Astrocyte (in vitro differentiated cells and primary cell): ENCODE measurements around the gene PREX1. TPM values are rescaled to one million over a fixed set of nuclear protein-coding genes. Genes with fewer than 3 reads are reported as not detected.

Source experiments
- DNase-seq: peaks from one replicate; pipeline ENCODE4 v3.0.0-alpha.2; 2010; ENCODE audit warnings: low read depth
- FAIRE-seq: peaks from 2 replicates; lab custom pipeline; 2011; peaks lifted over from hg19 to GRCh38; lab: Jason Lieb, UNC
- H2AFZ ChIP-seq: 2 replicates; pipeline ENCODE4 v1.6.0; 2012; ENCODE audit warnings: low read depth, low read length, inconsistent platforms
- H3K27ac ChIP-seq: 2 replicates; pipeline ENCODE4 v1.5.1; 2011; ENCODE audit warnings: low read depth, low read length, inconsistent platforms
- H3K27me3 ChIP-seq: 2 replicates; pipeline ENCODE4 v1.6.0; 2011; ENCODE audit warnings: low read length, inconsistent platforms; ENCODE audit not compliant: insufficient read depth
- H3K36me3 ChIP-seq: 2 replicates; pipeline ENCODE4 v1.5.1; 2011; ENCODE audit warnings: low read length, inconsistent platforms; ENCODE audit not compliant: insufficient read depth
- H3K4me1 ChIP-seq: 2 replicates; pipeline ENCODE4 v1.5.1; 2011; ENCODE audit warnings: low read length, inconsistent platforms; ENCODE audit not compliant: insufficient read depth
- H3K4me2 ChIP-seq: 2 replicates; pipeline ENCODE4 v1.6.0; 2012; ENCODE audit warnings: low read length, inconsistent platforms
- H3K4me3 ChIP-seq: 2 replicates; pipeline ENCODE4 v1.5.1; 2011; ENCODE audit warnings: low read depth, mild to moderate bottlenecking, low read length, inconsistent platforms; ENCODE audit not compliant: insufficient read depth
- H3K79me2 ChIP-seq: 2 replicates; pipeline ENCODE4 v1.6.0; 2012; ENCODE audit warnings: mild to moderate bottlenecking, low read length, inconsistent platforms; ENCODE audit not compliant: insufficient read depth
- H3K9ac ChIP-seq: 2 replicates; pipeline ENCODE4 v1.6.0; 2012; ENCODE audit warnings: mild to moderate bottlenecking, low read length, inconsistent platforms
- H3K9me3 ChIP-seq: 2 replicates; pipeline ENCODE4 v1.5.1; 2012; ENCODE audit warnings: low read depth, mild to moderate bottlenecking, low read length, inconsistent platforms; ENCODE audit not compliant: insufficient read depth
- H4K20me1 ChIP-seq: 2 replicates; pipeline ENCODE4 v1.6.0; 2012; ENCODE audit warnings: low read length, inconsistent platforms; ENCODE audit not compliant: insufficient read depth
- H3K27ac Mint-ChIP-seq: one replicate; pipeline ENCODE4 v1.8.0; 2021; ENCODE audit warnings: mild to moderate bottlenecking, mixed read lengths; ENCODE audit not compliant: unreplicated experiment
- H3K27me3 Mint-ChIP-seq: one replicate; pipeline ENCODE4 v1.8.0; 2021; ENCODE audit warnings: low read depth, mixed read lengths; ENCODE audit not compliant: unreplicated experiment
- H3K36me3 Mint-ChIP-seq: one replicate; pipeline ENCODE4 v1.8.0; 2021; ENCODE audit warnings: low read depth, mixed read lengths; ENCODE audit not compliant: unreplicated experiment
- H3K4me1 Mint-ChIP-seq: one replicate; pipeline ENCODE4 v1.8.0; 2021; ENCODE audit warnings: low read depth, mixed read lengths; ENCODE audit not compliant: unreplicated experiment
- H3K4me3 Mint-ChIP-seq: one replicate; pipeline ENCODE4 v1.8.0; 2021; ENCODE audit warnings: mild to moderate bottlenecking, moderate library complexity, mixed read lengths; ENCODE audit not compliant: unreplicated experiment
- H3K9me3 Mint-ChIP-seq: one replicate; pipeline ENCODE4 v1.8.0; 2021; ENCODE audit warnings: mild to moderate bottlenecking, mixed read lengths; ENCODE audit not compliant: unreplicated experiment
- CTCF ChIP-seq: IDR thresholded peaks from 2 replicates; pipeline ENCODE4 v1.5.1; 2011; ENCODE audit warnings: low read depth, mild to moderate bottlenecking, inconsistent platforms, low read length, moderate library complexity; ENCODE audit not compliant: insufficient read depth
- EZH2 ChIP-seq: IDR thresholded peaks from 2 replicates; pipeline ENCODE4 v1.6.1; 2012; ENCODE audit warnings: mild to moderate bottlenecking, low read length, inconsistent platforms; ENCODE audit not compliant: insufficient read depth
- total RNA-seq: library from RNA; stranded (reverse); gene quantifications from 2 replicates; pipeline ENCODE4 v1.2.1, GENCODE V29; 2021

The PREX1 gene
- total RNA-seq, 1 donor from 2014 or later: 3.5 TPM

- H3K27ac Mint-ChIP-seq: no peak overlapping the region
These were observed 182.1 kb downstream of the PREX1 start for GRCh38 chr20:48645666-48646065.

GRCh38 chr20:48644286-48644828 lies 183.4 kb downstream of the PREX1 start:
- H3K79me2 ChIP-seq: no peaks in the 10 kb centered on the region
- no peak for FAIRE-seq
- Mint-ChIP-seq H3K27me3 (peaks cover 7% of the 10 kb centered on the region), H3K27ac (no peak overlapping the region), H3K36me3 (peaks cover 4% of the 10 kb centered on the region), H3K4me3 (no peak overlapping the region), H3K9me3 (no peaks in the 10 kb centered on the region), H3K4me1 (no peaks in the 10 kb centered on the region)
- no peaks in the 10 kb centered on the region for H3K36me3 ChIP-seq
- no peaks in the 10 kb centered on the region for H4K20me1 ChIP-seq
- H3K9ac ChIP-seq: no peak overlapping the region
- H3K4me1 ChIP-seq: no peaks in the 10 kb centered on the region
- no peak overlapping the region for H2AFZ ChIP-seq
- no peaks in the 10 kb centered on the region for H3K9me3 ChIP-seq
- H3K4me2 ChIP-seq: no peak overlapping the region
- H3K27me3 ChIP-seq: no peaks in the 10 kb centered on the region
- no peak overlapping the region for H3K27ac ChIP-seq
- DNase-seq: no peak
- no peak for TF ChIP-seq EZH2
- no peak for TF ChIP-seq CTCF
- H3K4me3 ChIP-seq: no peak overlapping the region

More at GRCh38 chr20:48645666-48646065, 182.1 kb downstream of the PREX1 start:
- Mint-ChIP-seq H3K27me3 (peaks cover 7% of the 10 kb centered on the region), H3K36me3 (peaks cover 10% of the 10 kb centered on the region), H3K4me3 (no peak overlapping the region), H3K4me1 (no peaks in the 10 kb centered on the region), H3K9me3 (peaks cover 3% of the 10 kb centered on the region)
- FAIRE-seq (no peak), DNase-seq (no peak)
- TF ChIP-seq EZH2: no peak
- TF ChIP-seq CTCF: no peak
- Histone ChIP-seq H2AFZ (no peak overlapping the region), H3K27me3 (no peaks in the 10 kb centered on the region), H3K36me3 (no peaks in the 10 kb centered on the region), H3K79me2 (no peaks in the 10 kb centered on the region), H4K20me1 (no peaks in the 10 kb centered on the region), H3K9ac (no peak overlapping the region), H3K4me1 (no peaks in the 10 kb centered on the region), H3K27ac (no peak overlapping the region), H3K4me3 (no peak overlapping the region), H3K9me3 (no peaks in the 10 kb centered on the region), H3K4me2 (no peak overlapping the region)

- no peak overlapping the region for H3K4me2 ChIP-seq
- Mint-ChIP-seq H3K27me3 (peaks cover 2% of the 10 kb centered on the region), H3K36me3 (no peaks in the 10 kb centered on the region), H3K9me3 (no peaks in the 10 kb centered on the region), H3K27ac (no peak overlapping the region), H3K4me3 (no peak overlapping the region), H3K4me1 (no peaks in the 10 kb centered on the region)
- no peak overlapping the region for H3K27ac ChIP-seq
- no peaks in the 10 kb centered on the region for H3K9me3 ChIP-seq
- H2AFZ ChIP-seq: no peak overlapping the region
- H3K27me3 ChIP-seq: no peaks in the 10 kb centered on the region
- DNase-seq (no peak), FAIRE-seq (no peak)
- no peaks in the 10 kb centered on the region for H3K36me3 ChIP-seq
- no peak overlapping the region for H3K4me3 ChIP-seq
- H3K4me1 ChIP-seq: peaks cover 5% of the 10 kb centered on the region
- no peaks in the 10 kb centered on the region for H4K20me1 ChIP-seq
- H3K79me2 ChIP-seq: no peaks in the 10 kb centered on the region
- no peak for TF ChIP-seq EZH2
- no peak for TF ChIP-seq CTCF
- no peak overlapping the region for H3K9ac ChIP-seq
These were observed 185.5 kb downstream of the PREX1 start for GRCh38 chr20:48642105-48642880.
